GM19452 (cell line): ENCODE results near the gene LIPA.
"Not testable (repeated sequence)": the region's sequence is repeated elsewhere in the genome, so short reads cannot be mapped to it uniquely, and the experiment has no call there.

ENCODE experiments used
- ATAC-seq: cut with Tn5 transposase; IDR thresholded peaks from one replicate; pipeline ENCODE4 v1.9.1; 2021; ENCODE audit not compliant: unreplicated experiment

The LIPA gene

DNA sequence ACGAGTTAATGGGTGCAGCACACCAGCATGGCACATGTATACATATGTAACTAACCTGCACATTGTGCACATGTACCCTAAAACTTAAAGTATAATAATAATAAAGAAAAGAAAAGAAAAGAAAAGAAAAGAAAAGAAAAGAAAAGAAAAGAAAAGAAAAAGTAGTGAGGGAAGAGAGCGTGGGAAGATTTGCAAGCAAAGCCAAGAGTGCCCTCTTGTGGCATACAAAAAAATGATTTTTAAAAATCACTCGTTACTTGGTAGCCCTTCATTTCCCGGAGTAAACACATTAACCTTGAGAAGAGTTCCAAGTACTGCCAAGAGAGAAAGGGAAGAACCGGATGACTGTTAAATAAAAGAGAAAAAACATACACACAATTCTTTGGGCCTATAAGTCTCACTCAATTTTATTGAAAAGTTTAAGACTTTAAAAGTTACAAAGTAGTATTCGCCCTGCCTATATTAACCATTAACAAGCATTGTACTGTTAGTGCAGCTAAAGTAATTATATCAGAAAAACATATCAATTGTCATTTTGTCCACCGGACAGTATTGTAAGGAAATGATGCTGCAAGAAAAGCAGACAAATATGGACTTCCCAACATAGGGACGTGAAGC lies 38.3 kb downstream of the LIPA start:
- no peak for ATAC-seq

GRCh38 chr10:89210794-89211425 lies 40.7 kb downstream of the LIPA start:
- ATAC-seq = no peak

DNA sequence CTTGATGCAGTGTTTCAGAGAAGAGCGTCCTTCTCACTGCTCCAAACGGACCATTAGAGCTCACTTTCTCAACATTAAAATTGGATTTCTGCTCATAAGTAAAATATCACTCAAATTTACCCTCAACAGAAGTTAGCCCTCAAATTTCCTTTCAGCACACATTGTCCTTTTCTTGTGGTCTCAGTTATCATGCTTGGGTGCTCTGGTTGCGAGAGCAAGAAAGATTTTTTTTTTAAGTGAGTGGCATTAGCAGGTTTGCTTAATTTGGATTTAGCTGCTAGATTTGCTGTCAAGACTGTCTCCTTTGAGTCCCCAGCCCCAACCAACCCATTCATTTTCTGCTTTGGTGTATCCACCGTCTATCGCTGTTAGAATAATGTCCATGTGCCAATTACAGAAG lies 41.9 kb downstream of the LIPA start:
- no peak for ATAC-seq

DNA sequence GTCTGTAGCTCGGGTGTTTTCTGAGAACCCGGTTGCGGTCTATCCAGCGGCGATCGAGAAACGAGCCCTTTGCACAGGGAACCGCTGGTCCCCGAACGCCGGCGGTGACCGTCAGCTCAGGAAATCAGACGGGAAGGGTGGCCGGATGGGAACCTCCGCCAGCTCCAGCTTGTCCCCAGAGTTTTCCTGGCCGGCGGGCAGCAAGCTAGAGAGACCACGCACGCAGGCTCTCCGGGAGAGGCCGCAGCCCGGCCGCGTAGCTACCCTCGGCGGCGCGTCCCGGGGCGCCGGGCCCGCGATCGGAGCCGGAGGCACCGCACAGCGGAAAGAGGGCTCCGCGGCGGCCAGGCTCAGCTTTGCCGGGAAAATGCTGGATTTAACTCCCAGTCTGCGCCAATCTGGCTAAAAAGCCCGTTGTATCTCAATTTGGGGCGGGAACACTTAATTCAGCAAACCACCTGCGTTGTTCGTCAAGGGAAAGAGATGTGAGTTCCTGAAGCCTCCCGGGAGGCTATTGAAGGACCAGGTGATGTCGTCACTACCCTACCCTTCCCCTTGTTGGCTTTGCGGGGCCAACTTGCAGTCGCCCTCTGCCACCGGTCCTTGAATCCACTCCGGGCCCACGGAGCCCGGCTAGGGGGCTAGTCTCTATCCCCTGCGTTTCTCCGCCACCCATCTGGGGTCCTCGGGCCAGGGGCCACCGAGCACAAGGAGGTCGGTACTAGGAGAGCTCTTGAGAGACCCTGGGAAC lies 43.6 kb downstream of the LIPA start:
- peak; percentile 28 for ATAC-seq

- peak; percentile 36 for ATAC-seq
Measured at GRCh38 chr10:89207181-89207800, 44.3 kb downstream of the LIPA start, which contains the start of gene CH25H. CH25H (minus strand) TSS chr10:89207317; CDS start chr10:89207292, 25 bp downstream.

- ATAC-seq = peak; percentile 39
Measured at GRCh38 chr10:89206402-89207180, 45.0 kb downstream of the LIPA start.

DNA sequence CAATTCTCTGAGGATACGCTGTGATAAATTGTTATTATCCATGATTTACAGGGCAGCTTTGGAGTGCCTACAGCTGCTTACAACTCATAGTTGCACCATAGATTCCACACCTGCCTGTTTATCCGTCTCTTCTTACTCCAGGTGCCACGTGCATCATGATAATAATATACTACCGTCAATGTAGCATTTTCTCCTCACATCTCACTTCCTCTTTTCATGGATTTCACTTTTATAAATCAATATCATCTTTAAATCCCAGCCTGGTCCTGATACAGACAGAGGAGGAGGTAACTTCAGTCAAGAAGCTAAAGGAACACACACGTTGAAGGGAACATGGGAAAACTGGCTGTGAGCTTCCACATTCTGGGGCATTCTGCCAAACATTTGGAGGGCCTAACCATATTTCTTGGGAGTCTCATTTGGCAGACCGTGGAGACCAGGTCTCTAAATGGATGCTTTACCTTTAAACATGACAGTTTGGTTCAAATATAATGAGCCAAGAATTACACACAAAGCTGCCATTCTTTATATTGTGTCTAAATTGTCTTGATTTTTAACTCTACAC lies 46.9 kb downstream of the LIPA start:
- no peak for ATAC-seq

GRCh38 chr10:89203237-89203636 lies 48.3 kb downstream of the LIPA start:
- no peak for ATAC-seq

DNA sequence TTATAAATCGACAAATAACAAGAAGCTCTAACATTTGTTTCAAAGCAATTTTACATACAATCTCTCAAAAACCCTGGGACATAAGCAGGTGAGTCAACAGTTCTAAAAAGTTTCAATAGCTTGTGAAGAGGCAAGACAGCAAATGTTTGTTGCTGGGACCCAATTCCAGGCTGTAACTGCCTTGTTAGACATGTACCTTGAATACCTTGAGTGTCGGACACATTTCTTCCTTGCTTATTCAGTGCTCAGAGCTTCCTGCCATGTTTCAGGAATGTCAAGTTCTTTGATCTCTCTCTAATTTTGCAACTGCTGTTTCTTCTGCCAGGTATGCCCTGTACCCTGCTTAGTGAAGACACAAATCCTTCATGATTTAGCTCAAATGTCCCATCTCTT lies 49.5 kb downstream of the LIPA start:
- ATAC-seq = no peak

- ATAC-seq = no peak
Measured at GRCh38 chr10:89201345-89202032, 50.1 kb downstream of the LIPA start.

DNA sequence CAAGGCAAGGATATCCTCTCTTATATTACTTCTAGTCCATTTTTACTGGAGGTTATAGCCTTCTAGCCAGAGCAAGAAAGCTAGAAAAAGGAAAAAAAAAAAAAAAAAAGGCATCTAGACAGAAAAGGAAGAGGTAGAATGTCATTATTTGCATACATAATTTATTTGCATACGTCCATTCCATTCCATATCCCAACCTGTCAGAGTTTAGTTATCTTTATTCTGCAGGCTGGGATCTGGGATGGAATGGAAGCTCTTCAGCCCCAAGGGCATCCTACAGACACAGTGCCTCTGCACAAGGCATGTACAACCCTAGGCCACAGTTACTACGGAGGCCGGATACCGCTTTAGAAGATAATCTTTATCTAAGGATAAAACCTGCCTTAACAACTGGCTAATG lies 54.1 kb downstream of the LIPA start:
- ATAC-seq = no peak

DNA sequence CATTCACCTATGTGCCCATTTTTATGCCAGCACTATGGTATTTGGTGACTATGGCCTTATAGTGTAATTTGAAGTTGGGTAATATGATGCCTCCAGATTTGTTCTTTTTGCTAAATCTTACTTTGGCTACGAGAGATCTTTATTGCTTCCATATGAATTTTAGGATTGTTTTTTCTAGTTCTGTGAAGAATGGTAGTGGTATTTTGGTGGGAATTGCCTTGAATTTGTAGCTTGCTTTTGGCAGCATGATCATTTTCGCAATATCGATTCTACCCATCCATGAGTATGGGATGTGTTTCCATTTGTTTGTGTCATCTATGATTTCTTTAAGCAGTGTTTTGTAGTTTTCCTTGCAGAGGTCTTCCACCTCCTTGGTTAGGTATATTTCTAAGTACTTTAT lies 60.3 kb downstream of the LIPA start:
- not testable (repeated sequence) for ATAC-seq

- no peak for ATAC-seq
Measured at GRCh38 chr10:89189211-89189734, 62.3 kb downstream of the LIPA start.

DNA sequence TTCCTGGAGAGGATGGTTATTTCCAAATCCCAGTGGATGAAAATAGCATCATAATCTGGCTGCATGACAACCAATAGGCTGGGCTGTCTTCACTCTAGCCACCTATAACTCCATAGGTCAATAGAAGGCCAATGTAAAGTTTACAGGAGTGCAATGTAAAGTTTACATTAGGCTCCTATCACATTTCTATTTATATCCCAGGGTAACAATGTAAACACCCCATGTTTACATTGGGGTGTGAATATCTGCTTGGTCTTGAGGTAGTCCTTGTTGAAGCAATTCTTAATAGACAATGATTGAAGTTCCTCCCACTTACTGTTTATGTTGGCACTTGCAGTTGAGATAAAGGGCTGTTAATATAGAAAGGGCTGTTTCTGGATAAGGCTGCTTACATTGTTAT lies 65.9 kb downstream of the LIPA start:
- no peak for ATAC-seq

DNA sequence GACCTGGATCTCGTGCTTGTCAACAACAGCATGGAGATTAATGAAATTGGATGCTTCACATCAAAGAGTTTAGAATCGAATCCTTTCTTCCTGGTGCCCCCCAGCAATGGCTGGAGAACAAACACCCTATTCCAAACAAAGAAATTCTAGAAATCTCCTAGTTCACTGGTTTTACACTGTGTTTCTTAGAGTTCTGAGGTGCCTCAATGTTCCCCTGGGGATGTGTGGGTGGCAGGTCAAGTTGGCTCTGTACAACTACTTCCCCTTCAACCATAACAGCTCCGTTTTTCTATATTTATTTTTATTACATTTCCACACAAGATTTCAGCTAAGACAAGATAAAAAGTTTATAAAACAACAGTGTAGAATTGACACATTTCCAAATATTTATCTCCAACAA lies 66.9 kb downstream of the LIPA start:
- no peak for ATAC-seq

GRCh38 chr10:89183571-89183970 lies 68.0 kb downstream of the LIPA start:
- ATAC-seq = no peak

GRCh38 chr10:89182894-89183293 lies 68.7 kb downstream of the LIPA start:
- no peak for ATAC-seq

DNA sequence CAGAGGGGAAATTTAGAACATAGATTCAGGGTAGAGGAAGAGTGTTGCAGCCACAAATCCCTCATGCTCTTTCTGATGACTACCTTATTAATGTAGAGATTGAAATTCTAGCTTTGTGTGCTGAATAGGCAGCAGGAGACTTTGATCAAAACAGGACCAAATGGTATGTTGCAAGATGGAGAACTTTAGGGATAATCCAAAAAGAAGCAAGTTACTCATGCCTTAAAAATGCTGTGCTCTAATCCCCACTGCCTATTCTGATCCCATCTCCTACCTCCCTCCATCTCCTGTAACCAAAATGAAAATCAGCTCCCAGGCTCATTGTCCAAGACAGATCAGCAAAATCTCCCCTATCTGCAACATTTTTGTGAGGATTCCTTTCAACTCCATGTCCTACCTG lies 75.8 kb downstream of the LIPA start:
- no peak for ATAC-seq

GRCh38 chr10:89173075-89173474 lies 78.5 kb downstream of the LIPA start:
- ATAC-seq = no peak

DNA sequence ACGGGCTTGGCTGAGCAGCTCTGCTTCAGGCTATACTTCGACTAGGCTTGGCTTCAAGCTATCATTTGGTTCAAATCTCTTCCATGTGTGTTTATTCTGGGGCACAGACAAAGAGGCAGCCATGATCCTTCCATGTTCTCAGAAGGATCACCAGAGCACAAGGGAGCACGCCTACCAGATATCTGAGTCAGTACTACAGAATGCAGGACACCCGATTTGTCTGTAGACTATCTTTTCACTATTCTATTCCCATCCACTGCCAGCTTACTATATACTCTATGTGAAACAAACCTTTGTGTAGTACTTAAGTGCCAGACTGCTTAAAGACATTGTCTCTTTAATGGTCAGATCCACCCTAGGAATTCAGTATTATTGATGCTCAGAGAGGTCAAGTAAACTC lies 79.6 kb downstream of the LIPA start:
- ATAC-seq = no peak
